Stomach (tissue), 9 donors: ENCODE results near the gene NPY. TPM values are rescaled to one million over a fixed set of nuclear protein-coding genes. Genes with fewer than 3 reads are reported as not detected.
"Not testable (repeated sequence)": the region's sequence is repeated elsewhere in the genome, so short reads cannot be mapped to it uniquely, and the experiment has no call there.

Source experiments
- DNase-seq, 2 donors: peaks; one replicate each; pipeline versions ENCODE4 v3.0.0 to v3.0.0-alpha.2; 2013 to 2019
- H3K27ac ChIP-seq, 5 donors: fragments of 200-600 bp in 4 of 5; sonication (generic) in 4 of 5; one replicate each; pipeline ENCODE4 v1.5.1; 2013 to 2019; ENCODE audit warnings: mild to moderate bottlenecking in 1 of 5, moderate library complexity in 1 of 5
- H3K27me3 ChIP-seq, 3 donors: fragments of 200-600 bp; sonication (generic); one replicate each; pipeline ENCODE4 v1.5.1; 2017 to 2019; ENCODE audit warnings: mixed run types in 1 of 3
- H3K36me3 ChIP-seq, 4 donors: fragments of 200-600 bp; sonication (generic); 1 replicate in 3 of 4; 2 replicates in 1 of 4; pipeline ENCODE4 v1.5.1; 2016 to 2019
- H3K4me1 ChIP-seq, 4 donors: fragments of 200-600 bp; sonication (generic); one replicate each; pipeline ENCODE4 v1.5.1; 2016 to 2019
- H3K4me3 ChIP-seq, 4 donors: fragments of 200-600 bp; sonication (generic) in 3 of 4; one replicate each; pipeline ENCODE4 v1.5.1; 2016 to 2019; ENCODE audit warnings: mild to moderate bottlenecking in 1 of 4
- H3K9me3 ChIP-seq, 4 donors: fragments of 200-600 bp; sonication (generic); one replicate each; pipeline ENCODE4 v1.5.1; 2016 to 2019
- CTCF ChIP-seq, 7 experiments: fragments of 450-650 bp in 4 of 7; fragments of 200-600 bp in 3 of 7; sonication (generic) in 3 of 7; IDR thresholded peaks; one replicate each; pipeline ENCODE4 v1.5.1; 2016 to 2019; ENCODE audit warnings: antibody characterized with exemption in 7 of 7, control low read depth in 2 of 7, mild to moderate bottlenecking in 1 of 7
- EP300 ChIP-seq: sonication (generic); formaldehyde crosslinking; IDR thresholded peaks from one replicate; pipeline ENCODE4 v1.6.1; 2017; ENCODE audit warnings: antibody characterized with exemption
- POLR2A ChIP-seq, 4 donors: fragments of 450-650 bp; IDR thresholded peaks; one replicate each; pipeline ENCODE4 v1.6.1; 2016; ENCODE audit warnings: antibody characterized with exemption in 4 of 4, control low read depth in 2 of 4, mild to moderate bottlenecking in 1 of 4, moderate library complexity in 1 of 4
- POLR2AphosphoS5 ChIP-seq, 3 donors: sonication (generic); formaldehyde crosslinking; IDR thresholded peaks; one replicate each; pipeline ENCODE4 v1.6.1; 2016; ENCODE audit warnings: antibody characterized with exemption in 3 of 3
- WGBS, 5 donors: extraction: QIAGEN DNeasy Blood & Tissue Kit in 3 of 5; methylation state at CpG; one replicate each; pipeline versions ENCODE4 v1.1.5 to v1.1.7; 2013 to 2018; 5-methylcytosine and 5-hydroxymethylcytosine counted together
- intact Hi-C: fragments of 100-400 bp; cut with DNase I; formaldehyde crosslinking; loops from one replicate; pipeline ENCODE4 v1.15.1; 2023; ENCODE audit warnings: low total_unique reads
- polyA plus RNA-seq, 3 donors: library from polyadenylated mRNA; stranded (reverse); fragments of 200-250 nt; gene quantifications; one replicate each; pipeline ENCODE4 v1.2.3, GENCODE V29; 2013
- total RNA-seq, 5 donors: library from RNA; depleted of rRNA; stranded (reverse); fragments of >200 nt; gene quantifications; one replicate each; pipeline versions ENCODE4 v1.1.0 to v1.2.3, GENCODE V29; 2014 to 2016
- donor health status: healthy with polysubstance abuse.
- donor health status: Bipolar disorder and iron deficiency.
- donor health status: healthy.

The NPY gene
- total and polyA plus RNA-seq, 8 donors = 2.6 to 19.2 (median 4.6) TPM; not detected in 4

GRCh38 chr7:24244554-24244953 lies 39.4 kb upstream of the NPY start:
- Histone ChIP-seq H3K27me3 (no peaks in the 10 kb centered on the region), H3K36me3 (no peaks in the 10 kb centered on the region), H3K4me3 (no peak overlapping the region), H3K9me3 (no peaks in the 10 kb centered on the region), H3K27ac (no peak overlapping the region), H3K4me1 (no peaks in the 10 kb centered on the region)
- TF ChIP-seq CTCF (IDR thresholded peaks at IDR 0.05) (no peak), POLR2A (IDR thresholded peaks at IDR 0.05) (no peak), POLR2AphosphoS5 (IDR thresholded peaks at IDR 0.05) (no peak), EP300 (no peak)
- intact Hi-C loops = no loop called here
- 61 to 93% (median 71%) methylated on average over 2 of the region's 2 CpGs for WGBS, 5 donors
- no peak for DNase-seq

GRCh38 chr7:24245362-24245761 lies 38.6 kb upstream of the NPY start:
- H3K27ac ChIP-seq = no peak overlapping the region
- intact Hi-C loops = no loop called here
- H3K4me1 ChIP-seq = no peaks in the 10 kb centered on the region
- peaks cover 0 to 2% (median under 1%) of the 10 kb centered on the region in 4 donors for H3K9me3 ChIP-seq
- no peak for DNase-seq
- H3K4me3 ChIP-seq = no peak overlapping the region
- H3K36me3 ChIP-seq = no peaks in the 10 kb centered on the region
- H3K27me3 ChIP-seq = no peaks in the 10 kb centered on the region
- TF ChIP-seq POLR2AphosphoS5 (IDR thresholded peaks at IDR 0.05) (no peak), CTCF (IDR thresholded peaks at IDR 0.05) (no peak), EP300 (no peak), POLR2A (IDR thresholded peaks at IDR 0.05) (no peak)

- H3K27me3 ChIP-seq = no peaks in the 10 kb centered on the region
- no peak overlapping the region for H3K4me3 ChIP-seq
- intact Hi-C loops = no loop called here
- no peak for TF ChIP-seq CTCF (IDR thresholded peaks at IDR 0.05)
- peaks cover 0 to 20% (median 14%) of the 10 kb centered on the region in 4 donors for H3K9me3 ChIP-seq
- WGBS, 5 donors = 88 to 94% (median 91%) methylated on average over 7 of the region's 7 CpGs
- no peak overlapping the region for H3K27ac ChIP-seq
- no peaks in the 10 kb centered on the region for H3K4me1 ChIP-seq
- DNase-seq = no peak
- no peaks in the 10 kb centered on the region for H3K36me3 ChIP-seq
These were observed 34.7 kb upstream of the NPY start for GRCh38 chr7:24249266-24249665.

- DNase-seq = no peak
- no peak overlapping the region for H3K4me3 ChIP-seq
- H3K36me3 ChIP-seq = no peaks in the 10 kb centered on the region
- WGBS, 5 donors = 71 to 82% (median 75%) methylated on average over 2 of the region's 2 CpGs
- no peak overlapping the region for H3K27ac ChIP-seq
- H3K9me3 ChIP-seq = peaks cover 0 to 20% (median 14%) of the 10 kb centered on the region in 4 donors
- no peaks in the 10 kb centered on the region for H3K4me1 ChIP-seq
- H3K27me3 ChIP-seq = no peaks in the 10 kb centered on the region
- TF ChIP-seq POLR2A (IDR thresholded peaks at IDR 0.05) = no peak
- TF ChIP-seq POLR2AphosphoS5 (IDR thresholded peaks at IDR 0.05) = no peak
- intact Hi-C loops = no loop called here
These were observed 32.4 kb upstream of the NPY start for GRCh38 chr7:24251568-24251967.

GRCh38 chr7:24255139-24255538 lies 28.9 kb upstream of the NPY start:
- no peaks in the 10 kb centered on the region for H3K4me1 ChIP-seq
- no peak overlapping the region for H3K4me3 ChIP-seq
- no peaks in the 10 kb centered on the region for H3K27me3 ChIP-seq
- intact Hi-C loops = no loop called here
- no peak overlapping the region for H3K27ac ChIP-seq
- TF ChIP-seq EP300 (no peak), POLR2A (IDR thresholded peaks at IDR 0.05) (no peak), POLR2AphosphoS5 (IDR thresholded peaks at IDR 0.05) (no peak), CTCF (IDR thresholded peaks at IDR 0.05) (no peak)
- 61 to 80% (median 75%) methylated on average over 6 of the region's 6 CpGs for WGBS, 5 donors
- peaks cover 0 to 20% (median 14%) of the 10 kb centered on the region in 4 donors for H3K9me3 ChIP-seq
- H3K36me3 ChIP-seq = no peaks in the 10 kb centered on the region
- DNase-seq = no peak

GRCh38 chr7:24258324-24258723 lies 25.7 kb upstream of the NPY start:
- H3K4me1 ChIP-seq, H3K9me3 ChIP-seq, H3K4me3 ChIP-seq, H3K36me3 ChIP-seq, H3K27ac ChIP-seq, H3K27me3 ChIP-seq, DNase-seq, intact Hi-C loops: not testable (repeated sequence)
- 95 to 100% (median 100%) methylated on average over 1 of the region's 1 CpG for WGBS, 5 donors
